Mammary epithelial cell (primary cell): Measurements from ENCODE around the gene RAPGEF2.

Experiments used
- EZH2 ChIP-seq: IDR thresholded peaks from 2 replicates; pipeline ENCODE4 v1.6.1; 2012; ENCODE audit warnings: low read length, inconsistent platforms, borderline replicate concordance
- TF ChIP-seq, protein P1 (sequence below), 2 donors: IDR thresholded peaks in 1 of 2; conservative IDR thresholded peaks in 1 of 2; 2 replicates each; pipeline ENCODE4 v1.5.1; 2011 to 2012; ENCODE audit warnings: inconsistent platforms in 2 of 2, low read length in 2 of 2, mild to moderate bottlenecking in 2 of 2, control low read depth in 1 of 2, low read depth in 1 of 2; ENCODE audit not compliant: insufficient read depth in 1 of 2; ENCODE audit errors: extremely low read depth in 1 of 2

GRCh38 chr4:159169404-159170302 lies 66.8 kb downstream of the RAPGEF2 start:
- TF ChIP-seq, protein P1, sequence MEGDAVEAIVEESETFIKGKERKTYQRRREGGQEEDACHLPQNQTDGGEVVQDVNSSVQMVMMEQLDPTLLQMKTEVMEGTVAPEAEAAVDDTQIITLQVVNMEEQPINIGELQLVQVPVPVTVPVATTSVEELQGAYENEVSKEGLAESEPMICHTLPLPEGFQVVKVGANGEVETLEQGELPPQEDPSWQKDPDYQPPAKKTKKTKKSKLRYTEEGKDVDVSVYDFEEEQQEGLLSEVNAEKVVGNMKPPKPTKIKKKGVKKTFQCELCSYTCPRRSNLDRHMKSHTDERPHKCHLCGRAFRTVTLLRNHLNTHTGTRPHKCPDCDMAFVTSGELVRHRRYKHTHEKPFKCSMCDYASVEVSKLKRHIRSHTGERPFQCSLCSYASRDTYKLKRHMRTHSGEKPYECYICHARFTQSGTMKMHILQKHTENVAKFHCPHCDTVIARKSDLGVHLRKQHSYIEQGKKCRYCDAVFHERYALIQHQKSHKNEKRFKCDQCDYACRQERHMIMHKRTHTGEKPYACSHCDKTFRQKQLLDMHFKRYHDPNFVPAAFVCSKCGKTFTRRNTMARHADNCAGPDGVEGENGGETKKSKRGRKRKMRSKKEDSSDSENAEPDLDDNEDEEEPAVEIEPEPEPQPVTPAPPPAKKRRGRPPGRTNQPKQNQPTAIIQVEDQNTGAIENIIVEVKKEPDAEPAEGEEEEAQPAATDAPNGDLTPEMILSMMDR (conservative IDR thresholded peaks at IDR 0.05 in 1 of 2, IDR thresholded peaks at IDR 0.05 in 1 of 2; ENCODE audit: extremely low read depth in 1 of 2, insufficient read depth in 1 of 2, low read depth in 1 of 2, low read length in 2 of 2) = no peak
- TF ChIP-seq EZH2 = no peak
